NCI-H1436 (cell line): ENCODE measurements around the gene DLEC1.
"Not testable (repeated sequence)": the region's sequence is repeated elsewhere in the genome, so short reads cannot be mapped to it uniquely, and the experiment has no call there.

ENCODE experiments used
- DNase-seq: peaks from one replicate; lab custom pipeline; 2025; lab: John Stamatoyannopoulos, UW

DLEC1 gene

DNA sequence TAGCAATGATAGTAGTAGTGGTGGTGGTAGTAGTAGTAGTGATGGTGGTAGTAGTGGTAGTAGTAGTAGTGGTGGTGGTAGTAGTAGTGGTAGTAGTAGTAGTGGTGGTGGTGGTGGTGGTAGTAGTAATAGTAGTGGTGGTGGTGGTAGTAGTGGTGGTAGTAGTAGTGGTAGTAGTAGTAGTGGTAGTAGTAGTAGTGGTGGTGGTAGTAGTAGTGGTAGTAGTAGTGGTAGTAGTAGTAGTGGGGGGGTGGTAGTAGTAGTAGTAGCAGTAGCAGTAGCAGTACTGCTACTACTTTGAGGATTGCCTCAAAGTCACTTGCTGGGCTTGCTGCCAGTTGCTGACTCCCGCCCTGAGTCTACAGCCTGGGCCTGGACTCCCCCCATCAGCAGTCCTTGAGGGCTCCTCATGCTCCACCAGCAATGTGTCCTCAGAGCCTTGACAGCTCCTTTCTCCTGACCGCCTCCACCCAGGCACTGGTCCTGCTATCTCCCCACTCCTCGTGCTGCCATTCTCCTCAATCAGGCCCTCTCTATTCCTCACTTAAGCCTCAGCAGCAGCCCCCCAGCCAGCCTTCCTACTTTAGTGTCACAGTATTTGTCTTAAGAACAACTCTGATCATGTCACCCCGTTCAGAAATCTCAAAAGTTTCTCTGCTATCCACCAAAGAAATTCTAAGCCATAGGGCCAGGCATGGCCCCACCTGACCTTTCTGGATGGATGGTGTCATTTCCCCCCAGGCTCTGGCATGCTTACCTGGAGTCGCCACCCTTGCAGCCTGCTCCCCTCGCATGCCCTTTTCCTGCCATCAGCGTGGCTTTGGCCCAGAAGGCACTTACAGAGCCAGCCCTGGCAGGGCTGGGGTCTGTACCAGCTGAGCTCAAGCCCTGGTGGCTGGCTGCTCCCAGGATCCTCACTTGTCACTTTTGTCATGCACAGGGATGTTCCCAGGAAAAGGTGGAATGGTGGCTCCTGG lies 45.6 kb downstream of the DLEC1 start:
- no peak for DNase-seq

DNA sequence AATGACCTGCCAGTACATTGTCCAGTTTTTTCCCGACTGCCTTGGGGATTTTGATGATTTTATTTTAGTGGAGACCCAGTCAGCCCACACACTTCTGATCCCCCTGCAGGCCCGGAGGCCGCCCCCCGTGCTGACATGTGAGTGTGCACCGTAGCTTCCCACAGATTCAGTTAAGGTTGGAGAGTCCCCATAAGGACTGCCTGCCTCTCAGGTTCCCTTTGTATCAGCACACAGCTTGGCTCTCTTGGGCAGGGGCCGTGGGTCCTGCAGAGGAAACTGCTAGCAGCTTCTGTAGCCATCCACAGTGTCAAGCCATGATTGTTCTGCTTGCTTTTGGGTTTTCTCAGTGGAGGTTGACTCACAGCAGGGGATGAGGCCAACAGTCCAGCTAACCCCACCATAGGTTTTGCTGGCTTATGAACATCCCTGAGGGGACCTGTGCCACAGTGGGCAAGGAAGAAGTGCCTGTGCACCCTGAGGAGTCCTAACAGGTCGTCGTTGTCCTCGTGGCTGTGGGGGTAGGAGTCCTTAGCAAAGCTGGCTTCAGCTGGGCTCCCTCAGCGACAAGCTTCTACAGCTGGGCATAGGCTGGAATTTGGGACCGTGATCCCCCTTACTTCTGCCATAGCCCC lies 46.4 kb downstream of the DLEC1 start:
- DNase-seq, result no peak

DNA sequence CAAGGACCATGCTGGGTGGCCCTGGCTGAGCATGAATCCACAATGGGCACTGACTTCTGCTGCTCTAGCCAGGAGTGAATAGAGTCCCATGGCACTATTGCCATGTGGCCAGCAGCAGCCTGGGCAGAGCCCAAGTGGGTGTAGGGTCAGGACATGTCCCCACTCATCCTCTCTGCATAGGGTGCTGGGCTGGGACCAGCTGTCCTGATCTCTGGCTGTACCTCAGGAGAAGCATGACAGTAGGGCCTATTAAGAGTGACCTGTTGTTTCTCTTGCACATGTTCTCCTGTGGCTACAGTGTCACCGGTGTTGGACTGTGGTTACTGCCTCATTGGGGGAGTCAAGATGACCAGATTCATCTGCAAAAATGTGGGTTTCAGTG lies 46.9 kb downstream of the DLEC1 start:
- no peak for DNase-seq

DNA sequence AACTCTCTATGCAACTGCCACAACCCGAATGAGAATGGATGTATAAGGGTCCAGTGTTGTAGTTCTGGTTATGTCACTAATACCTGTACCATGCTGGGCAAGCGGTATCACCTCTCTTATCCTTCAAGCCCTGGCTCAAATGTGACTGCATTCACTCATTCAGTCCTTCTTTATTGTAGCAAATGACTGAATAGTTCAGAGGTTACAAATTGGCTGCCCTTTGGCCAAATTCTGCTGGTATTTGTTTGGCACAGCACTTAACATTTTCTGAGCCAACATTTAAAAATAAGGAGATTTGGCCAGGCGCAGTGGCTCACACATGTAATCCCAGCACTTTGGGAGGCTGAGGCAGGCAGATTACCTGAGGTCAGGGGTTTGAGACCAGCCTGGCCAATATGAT lies 47.5 kb downstream of the DLEC1 start:
- no peak for DNase-seq

DNA sequence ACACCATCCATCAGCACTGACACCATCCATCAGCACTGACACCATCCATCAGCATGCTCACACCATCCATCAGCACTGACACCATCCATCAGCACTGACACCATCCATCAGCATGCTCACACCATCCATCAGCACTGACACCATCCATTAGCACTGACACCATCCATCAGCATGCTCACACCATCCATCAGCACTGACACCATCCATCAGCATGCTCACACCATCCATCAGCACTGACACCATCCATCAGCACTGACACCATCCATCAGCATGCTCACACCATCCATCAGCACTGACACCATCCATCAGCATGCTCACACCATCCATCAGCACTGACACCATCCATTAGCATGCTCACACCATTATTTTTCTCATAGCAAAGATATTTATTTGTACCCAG lies 48.3 kb downstream of the DLEC1 start:
- not testable (repeated sequence) for DNase-seq

DNA sequence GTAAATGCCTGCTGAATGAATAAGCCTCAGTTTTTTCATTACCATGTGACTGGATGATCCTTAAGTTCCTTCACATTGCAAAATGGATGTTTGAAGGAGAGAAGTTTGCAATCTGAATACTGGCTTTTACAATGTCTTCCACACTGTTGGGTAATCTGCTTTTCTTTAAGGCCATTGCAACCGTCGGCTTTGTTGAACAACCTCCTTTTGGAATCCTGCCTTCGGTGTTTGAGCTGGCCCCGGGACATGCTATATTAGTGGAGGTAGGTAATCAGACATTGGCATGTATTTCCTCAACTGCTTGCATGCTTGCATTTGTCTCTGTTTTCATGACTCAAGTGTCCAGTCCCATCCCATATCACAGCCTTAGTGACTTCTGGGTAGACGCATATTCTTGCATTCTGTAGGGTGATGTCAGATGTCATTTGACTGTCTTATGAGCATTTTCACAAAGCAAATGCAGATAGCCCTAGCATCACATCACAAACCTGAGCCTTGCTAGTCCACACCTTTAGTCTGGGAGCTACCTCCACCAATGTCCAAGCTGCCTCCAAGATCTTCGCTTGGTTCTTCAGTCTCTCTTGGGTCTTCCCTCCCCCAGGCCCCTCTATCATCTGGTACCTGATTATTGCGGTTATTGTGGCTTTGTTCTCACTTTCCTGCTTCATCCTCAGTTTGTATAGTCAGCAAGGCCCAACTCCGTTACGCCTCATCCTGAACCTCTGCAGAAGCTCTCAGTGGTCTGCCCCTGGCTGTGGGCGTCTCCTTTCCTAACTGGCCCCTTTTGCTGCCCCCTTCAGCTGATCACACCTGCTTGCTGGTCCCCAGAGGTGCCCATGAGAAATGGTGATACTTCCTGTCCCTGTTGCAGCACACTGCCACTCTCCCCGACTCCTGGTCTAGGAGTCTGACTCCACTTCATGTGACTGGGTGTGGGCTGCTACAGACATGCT lies 49.4 kb downstream of the DLEC1 start:
- no peak for DNase-seq

DNA sequence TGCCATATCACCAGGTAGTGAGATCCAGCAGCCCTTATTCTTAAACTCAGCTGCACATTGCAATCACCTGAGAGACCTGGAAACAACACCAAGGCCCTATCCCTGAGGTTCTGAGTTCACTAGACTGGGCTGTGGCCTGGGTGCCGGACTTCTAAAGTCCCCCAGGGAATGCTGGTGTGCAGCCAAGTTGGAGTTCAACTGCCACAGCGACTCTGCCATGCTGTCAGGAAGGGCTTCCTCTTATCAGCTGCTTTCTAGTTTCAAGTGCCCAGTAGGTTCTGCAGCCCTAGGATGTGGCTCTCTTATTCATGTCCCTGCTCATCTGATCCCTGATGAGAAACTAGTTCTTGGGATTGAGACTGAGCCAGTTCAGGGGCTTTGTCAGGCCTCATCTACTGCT lies 50.2 kb downstream of the DLEC1 start:
- no peak for DNase-seq

DNA sequence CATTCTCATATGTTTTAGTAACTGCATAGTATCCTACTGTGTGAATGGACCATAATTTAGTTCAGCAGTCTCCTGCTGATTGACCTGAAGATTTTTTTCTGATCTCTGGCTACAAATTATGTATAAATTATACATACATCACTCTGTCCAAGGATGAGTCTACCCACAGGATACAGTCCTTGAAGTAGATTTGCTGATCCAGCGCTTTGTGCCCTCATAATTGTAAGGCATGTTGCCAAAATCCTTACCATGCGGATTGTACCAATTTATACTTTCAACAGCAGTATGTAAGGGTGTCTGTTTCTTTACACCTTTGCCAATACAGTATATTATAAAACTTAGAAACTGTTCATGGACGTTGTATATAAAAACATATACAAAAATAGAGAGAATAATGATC lies 51.4 kb downstream of the DLEC1 start:
- DNase-seq, result no peak

DNA sequence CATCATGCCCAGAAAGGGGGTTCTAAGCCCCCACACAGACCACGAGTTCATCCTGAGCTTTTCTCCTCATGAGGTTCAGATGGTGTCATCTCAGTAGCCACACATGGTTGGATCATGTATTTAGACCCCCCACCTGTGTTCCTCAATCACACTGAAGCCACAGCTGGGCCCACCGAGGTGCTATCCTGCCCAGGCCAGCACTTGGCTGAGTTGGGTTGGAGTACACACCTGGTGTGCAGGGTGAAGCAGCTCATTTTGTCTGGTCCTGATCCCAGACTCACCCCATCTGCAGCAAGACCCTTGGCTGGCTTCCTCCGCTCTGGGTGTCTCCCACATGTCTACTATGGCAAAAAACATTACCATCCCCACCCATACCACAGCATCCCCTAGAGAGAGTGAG lies 56.0 kb downstream of the DLEC1 start:
- no peak for DNase-seq

DNA sequence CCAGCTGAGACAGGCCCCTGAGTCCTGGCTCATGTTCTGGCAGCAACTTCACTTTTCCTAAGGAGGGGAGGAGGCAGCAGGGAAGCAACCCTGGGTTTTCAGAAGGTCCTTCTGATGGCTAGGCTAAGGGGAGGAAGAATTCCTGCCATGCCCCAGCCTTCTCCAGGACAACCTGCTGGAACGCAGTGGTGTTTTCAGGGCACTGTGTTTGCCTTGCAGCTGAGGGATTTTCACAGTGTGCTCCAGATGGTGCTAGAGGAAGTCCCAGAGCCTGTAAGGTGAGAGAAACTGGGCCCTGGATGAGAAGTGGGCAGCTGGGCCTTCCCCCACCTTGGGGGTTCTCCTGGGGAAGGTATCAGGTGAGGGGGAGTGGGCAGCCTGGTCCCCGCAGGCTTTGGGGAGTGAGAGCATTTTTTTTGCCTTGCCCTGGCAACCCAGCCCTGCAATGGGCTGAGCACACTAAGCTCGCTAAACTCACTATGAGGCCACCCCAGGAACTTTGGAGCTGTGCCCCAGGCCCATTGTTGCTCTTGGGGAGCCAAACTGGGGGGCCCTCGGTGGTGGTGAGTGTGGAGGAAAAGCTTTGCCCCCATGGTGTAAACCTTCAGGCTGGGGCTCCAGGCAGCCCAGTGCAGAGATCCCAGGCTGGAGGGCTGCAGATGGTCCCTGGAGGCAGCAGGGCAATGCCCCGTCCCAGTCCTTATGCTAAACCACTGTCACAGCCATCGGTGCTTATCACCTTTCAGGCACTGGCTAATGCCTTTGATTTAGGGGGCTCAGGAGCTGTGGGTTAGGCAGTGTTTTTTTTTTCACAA lies 56.9 kb downstream of the DLEC1 start:
- no peak for DNase-seq

DNA sequence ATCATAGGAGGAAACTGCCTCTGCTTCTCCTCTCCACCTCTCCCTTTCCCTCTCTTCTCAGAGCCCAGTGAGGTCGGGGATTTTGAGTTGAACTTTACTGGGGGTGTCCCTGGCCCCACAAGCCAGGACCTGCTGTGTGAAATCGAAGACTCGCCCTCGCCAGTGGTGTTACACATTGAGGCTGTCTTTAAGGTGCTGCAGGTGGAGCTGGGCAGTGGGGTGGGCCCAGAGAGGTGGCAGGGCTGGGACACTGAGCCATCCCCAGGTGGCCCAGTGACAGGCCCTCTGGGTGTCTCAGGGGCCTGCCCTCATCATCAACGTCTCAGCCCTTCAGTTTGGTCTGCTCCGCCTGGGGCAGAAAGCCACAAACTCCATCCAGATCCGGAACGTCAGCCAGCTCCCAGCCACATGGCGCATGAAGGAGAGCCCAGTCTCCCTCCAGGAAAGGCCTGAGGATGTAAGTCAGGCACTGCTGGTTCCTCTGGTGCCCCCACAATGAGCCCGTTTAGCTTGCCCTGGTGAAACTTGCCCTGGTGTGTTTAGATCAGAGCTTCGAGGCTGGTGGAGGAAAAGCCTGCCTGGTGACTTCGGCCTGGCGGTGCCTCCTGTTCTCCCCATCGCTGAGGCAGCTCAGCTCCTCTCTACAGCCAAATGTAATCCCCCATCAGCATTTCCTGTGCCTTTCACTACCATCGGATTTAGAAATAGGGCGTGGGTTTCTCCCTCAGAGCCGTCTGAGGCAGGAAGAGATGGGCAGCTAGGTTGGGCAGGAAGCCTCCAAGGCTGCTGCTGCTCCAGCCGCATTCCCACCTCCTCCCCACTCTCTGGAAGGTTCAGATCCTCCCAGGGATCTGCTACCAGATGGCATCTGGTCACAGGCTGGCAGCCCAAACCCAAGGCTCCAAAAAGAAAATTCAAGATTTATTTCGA lies 58.7 kb downstream of the DLEC1 start:
- no peak for DNase-seq

DNA sequence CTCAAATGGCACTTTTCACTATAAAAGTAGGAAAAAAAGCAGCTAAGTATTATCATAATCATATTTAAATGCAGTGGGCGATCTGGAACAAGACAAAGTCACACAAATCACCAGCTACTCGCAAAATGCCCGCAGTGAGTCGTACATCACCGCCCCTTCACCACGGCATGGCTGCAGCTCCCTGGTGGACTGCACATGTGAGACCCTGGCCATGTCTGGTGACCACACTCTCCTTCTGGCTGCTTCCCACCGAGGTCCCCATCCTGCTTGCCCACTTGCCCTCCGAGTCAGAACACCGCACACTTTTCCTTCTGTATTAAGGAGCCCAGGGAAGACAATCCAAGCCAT lies 59.3 kb downstream of the DLEC1 start:
- DNase-seq, result no peak

DNA sequence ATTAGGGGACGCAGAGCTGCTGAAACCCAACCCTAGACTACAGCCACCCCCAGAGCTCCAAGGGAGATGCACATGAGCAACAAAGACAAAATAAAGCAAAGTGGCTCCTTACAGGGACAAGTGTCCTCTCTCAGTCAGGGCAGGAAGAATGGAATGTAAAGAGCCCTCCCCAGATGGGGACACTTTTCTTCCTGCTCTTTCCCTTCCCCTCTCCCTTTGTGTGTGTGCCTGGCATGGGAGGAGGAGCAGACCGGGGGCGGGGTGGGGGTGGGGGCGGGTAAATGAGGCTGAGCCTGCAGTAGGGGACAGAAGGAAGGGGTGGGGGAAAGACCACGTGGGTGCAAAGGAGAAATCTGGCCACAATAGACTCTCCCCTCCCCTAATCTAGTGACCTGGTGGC lies 60.5 kb downstream of the DLEC1 start:
- no peak for DNase-seq

DNA sequence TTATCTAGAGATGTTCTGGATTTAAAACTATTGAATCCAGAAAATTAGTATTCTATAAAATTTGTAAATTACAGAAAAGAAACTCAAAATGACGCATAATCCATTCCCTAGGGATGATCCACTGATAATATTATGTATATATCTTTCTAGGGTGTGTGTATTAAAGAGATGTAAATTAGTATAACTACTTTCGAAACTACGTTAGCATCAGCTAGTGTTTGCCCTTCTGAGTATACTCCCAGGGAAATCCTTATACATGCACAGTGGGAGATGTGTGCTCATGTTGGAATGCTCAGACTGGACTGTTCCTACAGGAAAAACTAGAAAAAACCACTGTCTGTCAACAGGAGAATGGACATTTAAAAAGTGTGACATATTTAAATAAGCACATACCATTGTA lies 61.5 kb downstream of the DLEC1 start:
- no peak for DNase-seq

DNA sequence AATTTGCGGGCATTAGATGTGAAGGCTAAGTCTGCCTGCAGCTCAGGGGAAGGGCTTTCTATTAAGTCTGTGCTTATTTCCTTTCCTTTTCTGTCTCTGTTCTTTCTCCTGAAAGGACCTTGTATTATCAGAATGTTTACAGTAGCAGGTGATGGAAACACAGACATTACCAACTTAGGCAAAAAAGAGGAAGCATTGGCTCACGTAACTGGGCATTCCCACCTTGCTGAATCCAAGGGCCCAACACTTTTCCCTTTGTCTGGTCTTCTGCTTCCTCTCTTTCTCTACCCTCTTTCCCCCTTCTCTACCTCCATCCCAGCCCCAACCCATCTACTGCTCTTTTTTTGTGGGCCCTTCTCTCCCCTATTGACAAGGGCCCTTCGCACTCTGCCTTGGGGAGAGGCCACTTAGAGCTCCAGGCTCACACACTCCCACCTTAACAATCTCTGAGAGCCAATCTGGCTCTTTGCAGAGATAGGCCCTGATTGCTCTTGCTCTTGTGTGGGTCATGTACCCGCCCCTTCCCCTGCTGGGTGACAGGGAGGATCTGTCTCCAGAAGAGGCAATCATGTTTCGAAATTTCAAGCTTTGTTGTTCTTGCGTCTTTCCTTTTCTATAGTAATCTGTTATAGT lies 62.9 kb downstream of the DLEC1 start:
- DNase-seq, result no peak

DNA sequence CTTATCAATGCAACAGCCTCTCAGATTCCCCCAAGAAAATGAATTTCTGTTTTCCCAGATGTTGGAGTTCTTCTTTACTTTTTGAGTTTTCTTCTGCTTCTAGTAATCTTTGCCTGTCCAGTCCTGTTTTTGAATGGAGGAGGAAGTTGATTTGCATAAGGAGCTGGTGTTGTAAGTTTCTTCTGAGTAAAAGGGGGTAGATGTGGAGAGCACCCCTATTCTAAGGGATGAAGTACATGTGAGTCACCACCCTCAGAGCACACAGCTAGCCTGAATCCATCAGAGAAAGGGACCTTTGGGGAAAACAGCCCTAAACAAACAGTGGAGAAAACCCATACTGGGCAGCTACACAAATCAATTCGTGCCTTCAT lies 63.4 kb downstream of the DLEC1 start:
- no peak for DNase-seq

DNA sequence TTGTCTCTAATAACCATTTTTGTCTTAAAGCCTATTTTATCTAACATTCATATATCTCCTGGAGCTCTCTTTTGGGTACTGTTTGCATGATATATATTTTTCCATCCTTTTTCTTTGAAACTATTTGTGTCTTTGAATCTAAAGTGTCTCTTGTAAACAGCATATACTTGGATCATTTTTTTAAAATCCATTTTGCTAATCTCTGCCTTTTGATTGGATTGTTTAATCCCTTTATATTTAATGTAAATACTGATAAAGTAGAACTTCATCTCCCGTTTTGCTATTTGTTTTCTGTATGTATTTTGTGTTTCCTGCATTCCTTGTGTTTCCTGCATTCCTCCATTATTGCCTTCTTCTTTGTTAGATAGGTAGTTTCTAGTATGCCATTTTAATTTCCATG lies 66.5 kb downstream of the DLEC1 start:
- DNase-seq, result no peak

DNA sequence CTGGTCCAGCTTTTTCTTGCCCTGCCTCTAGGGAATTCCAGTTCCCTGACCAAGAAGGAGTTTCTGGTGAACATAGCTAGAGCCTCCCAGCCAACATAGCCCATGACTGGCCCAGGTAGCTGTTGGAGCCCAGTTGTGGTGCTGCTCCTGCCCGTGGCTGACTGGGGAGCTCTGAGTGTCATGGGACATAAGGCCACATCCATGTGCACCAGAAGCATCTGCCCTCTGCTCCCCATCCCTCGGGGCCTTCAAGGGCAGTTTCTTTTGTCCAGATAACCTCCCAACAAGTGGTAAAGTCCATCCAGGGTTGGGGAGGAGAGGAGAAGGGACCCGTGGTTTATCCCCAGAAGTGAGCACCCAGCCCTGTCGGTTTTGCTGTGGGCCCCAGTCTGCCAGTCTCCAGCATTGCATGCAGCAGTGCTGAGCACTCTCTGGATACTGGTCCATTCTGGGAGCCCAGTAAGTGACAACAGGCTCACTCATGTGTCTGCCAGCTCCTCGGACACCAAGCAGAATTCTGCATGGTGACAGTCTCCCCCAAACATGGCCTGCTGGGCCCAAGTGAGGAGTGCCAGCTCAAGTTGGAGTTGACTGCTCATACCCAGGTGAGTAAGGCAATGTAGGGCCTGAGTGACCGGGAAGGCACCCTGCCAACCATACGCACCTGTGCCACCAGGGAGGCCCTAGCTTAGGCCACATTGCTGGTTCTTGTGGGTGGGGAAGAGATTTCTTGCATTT lies 69.1 kb downstream of the DLEC1 start:
- no peak for DNase-seq
